Measurements from ENCODE around the gene KLK6.
"Not testable (repeated sequence)": the region's sequence is repeated elsewhere in the genome, so short reads cannot be mapped to it uniquely, and the experiment has no call there.

Gene KLK6

DNA sequence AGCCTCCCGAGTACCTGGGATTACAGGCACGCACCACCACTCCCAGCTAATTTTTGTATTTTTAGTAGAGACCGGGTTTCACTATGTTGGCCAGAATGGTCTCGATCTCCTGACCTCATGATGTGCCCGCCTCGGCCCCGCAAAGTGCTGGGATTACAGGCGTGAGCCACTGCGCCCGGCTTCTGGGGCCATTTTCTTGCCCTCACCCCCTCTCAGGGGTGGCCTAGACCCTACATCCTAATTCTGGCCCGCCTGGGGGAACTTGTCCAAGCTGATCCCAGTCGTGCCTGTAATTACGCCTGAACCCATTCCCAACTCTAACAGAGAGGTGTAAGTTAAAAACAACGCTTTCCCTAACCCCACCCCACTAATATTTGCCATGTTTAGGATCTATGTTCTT lies 15.0 kb upstream of the KLK6 start:
- DNase-seq = not testable (repeated sequence)

DNA sequence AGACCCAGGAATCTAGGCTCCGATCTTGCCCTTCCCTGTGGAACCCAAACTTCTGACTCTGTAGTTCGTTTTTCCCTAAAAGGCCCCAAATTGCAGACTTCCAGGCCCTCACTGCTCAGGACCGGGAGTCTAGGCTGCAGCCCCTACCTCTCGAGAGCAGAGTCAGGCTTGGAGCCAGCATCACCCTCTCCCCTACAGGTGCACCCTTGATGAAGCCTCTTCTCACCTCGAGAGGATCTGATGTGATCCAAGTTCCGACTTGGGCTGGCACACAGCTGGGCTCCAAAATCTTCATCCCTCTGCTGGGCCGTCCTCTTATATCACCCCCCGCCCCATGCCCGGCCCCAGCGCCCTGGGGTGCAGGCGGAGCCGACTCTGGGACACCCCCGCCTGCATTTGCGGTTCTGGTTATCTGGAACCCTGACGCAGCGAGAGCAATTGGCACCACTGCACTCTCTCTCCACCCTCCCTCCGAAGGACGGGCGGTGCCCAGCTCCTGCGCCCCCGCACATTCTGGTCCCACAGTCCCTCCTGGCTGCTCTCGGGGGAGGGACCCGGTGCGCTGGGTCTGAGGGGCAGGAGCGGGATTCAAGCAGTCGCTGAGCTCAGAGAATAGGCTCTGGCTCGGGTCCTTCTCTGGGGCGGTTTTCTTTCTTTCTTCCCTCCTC lies 14.4 kb upstream of the KLK6 start, which contains the start of gene KLK7:
TSS of gene KLK7 (minus strand) at position 293 of the 668 bp plus-strand sequence. CDS start 1,518 bp downstream, outside the sequence.
- no peak for DNase-seq

DNA sequence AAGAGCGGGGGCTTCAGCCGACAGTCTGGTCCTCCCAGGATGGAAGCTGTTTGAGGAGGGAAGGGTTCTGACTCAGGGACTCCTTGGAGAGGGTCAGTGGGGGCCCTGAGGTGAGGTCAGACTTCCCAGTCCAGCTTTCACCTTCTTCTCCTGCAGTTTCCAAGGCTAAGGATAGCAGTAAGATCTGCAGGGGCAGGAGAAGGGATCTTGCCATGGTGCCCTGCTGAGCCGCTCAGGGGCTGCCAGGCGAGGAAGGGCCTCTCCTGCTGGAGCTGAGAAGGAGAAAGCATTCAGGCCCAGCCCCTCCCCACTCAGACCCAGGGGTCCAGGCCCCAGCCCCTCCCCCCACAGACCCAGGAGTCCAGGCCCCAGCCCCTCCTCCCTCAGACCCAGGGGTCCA lies 12.8 kb upstream of the KLK6 start:
- DNase-seq = no peak

DNA sequence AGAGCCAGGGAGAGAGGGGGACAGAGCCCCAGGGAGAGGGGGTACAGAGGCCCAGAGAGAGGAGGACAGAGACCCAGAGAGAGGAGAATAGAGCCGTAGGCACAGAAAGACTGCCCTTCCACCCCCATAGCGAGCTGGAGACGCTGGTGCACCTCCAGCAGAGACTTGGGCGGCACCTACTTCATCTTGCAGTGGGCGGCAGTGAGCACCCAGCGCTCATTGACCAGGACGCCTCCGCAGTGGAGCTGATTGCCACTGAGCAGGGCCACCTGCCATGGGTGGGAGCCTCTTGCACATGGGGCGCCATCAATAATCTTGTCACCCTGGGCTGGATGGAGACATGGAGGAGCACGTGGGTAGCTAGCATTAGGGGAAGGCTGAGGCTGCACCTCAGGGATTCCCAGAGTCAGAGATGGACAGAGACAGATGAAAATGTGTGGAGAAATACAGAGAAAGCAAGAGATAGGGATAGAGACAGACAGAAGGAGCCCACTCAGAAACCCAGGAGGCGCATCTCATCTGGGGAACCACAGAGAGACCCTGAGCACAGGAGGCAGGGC lies 12.3 kb upstream of the KLK6 start:
- DNase-seq = no peak

DNA sequence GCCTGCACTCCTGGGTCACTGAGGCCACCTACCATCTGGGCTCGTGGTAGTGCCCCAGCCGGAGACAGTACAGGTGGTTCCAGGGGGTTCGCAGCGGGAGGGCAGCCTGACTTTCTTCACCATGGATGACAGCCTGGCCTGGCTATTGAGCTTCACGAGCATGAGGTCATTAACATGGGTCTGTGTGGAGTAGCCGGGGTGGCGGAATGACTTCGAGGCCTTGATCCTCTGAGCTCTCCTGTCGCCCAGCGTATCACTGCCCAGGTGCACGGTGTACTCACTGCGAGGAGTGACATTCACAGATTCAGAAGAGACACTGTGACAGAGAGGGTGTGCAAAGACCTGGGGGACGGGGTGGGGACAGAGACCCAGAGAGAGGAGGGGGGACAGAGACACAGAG lies 10.8 kb upstream of the KLK6 start:
- DNase-seq = no peak

DNA sequence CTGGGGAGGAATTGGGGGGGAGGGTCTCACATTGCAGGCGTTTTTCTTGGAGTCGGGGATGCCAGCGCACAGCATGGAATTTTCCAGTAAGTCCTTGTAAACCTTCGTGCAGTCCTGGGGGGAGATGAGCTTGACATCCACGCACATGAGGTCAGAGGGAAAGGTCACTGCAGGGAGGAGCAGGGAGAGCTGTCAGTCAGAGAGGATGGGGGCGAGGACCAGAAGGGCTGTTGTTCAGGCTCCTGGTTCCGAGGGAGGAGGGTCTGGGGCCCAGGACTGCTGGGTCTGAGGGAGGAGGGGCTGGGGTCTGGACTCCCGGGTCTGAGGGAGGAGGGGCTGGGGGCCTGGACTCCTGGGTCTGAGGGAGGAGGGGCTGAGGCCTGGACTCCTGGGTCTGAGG lies 10.4 kb upstream of the KLK6 start:
- DNase-seq = no peak

DNA sequence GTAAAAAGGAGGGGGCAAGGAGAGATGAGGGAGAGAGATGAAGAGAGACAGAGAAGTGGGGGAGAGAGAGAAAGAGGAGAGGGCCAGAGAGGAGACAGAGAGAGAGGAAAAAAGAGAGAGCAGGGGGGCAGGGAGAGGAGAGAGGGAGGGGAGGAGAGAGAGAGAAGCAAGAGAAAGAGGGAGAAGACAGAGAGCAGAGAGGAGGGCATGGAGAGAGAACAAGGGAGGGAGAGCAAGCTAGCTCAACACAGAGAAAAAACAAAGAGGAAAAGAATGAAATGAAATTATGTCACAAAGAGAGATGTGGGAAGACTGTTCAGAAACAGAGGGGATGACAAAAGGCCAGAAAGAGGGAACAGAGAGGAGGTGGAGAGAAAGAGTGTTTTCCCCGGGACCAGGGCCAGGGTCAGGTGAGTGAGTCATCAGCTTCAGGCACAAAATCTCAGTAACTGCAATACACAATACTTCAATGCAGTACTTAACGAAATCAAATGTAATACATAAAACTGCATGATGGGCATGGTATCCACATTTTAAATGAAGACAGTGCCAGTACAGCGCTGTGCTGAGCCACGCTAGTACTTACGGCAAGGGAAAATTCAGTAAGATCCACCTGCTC lies 9.5 kb upstream of the KLK6 start:
- DNase-seq = no peak

DNA sequence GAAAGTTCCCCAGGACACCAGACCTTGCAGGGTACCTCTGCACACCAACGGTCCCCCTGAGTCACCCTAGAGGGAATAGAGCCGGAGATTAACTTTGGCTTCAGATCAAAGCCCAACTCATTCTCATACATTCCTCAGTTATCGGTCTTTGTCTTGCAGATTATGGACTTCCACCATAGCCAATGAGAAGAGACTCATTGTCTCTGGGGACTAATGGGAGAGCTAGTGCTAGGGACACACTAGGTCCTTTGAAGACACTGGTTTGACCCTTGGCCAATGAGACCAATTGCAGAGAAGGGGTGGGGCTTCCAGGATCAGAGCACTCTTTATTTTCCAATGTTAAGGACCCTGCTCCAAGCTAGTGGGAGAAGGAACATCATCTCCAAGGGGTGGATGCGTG lies 8.2 kb upstream of the KLK6 start:
- no peak for DNase-seq

DNA sequence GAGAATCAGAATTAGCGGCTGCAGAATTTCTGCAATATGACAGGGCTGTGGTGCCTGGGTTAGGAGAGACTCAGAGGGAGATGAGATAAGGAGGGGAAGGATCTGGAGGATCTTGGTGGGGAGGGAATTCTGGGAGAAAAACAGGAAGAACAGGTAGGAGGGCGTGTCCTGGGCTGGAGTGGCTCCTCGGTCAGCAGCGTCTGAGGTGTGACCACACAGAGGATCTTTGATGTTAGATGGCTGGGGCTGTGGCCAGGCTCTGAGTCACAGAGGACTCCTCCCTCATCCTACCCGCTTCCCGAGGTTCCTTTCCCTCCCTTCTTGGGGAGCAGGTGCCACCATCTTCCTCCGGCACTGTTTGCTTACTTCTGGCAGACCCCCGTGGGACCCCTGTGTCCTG lies 6.4 kb upstream of the KLK6 start:
- no peak for DNase-seq

DNA sequence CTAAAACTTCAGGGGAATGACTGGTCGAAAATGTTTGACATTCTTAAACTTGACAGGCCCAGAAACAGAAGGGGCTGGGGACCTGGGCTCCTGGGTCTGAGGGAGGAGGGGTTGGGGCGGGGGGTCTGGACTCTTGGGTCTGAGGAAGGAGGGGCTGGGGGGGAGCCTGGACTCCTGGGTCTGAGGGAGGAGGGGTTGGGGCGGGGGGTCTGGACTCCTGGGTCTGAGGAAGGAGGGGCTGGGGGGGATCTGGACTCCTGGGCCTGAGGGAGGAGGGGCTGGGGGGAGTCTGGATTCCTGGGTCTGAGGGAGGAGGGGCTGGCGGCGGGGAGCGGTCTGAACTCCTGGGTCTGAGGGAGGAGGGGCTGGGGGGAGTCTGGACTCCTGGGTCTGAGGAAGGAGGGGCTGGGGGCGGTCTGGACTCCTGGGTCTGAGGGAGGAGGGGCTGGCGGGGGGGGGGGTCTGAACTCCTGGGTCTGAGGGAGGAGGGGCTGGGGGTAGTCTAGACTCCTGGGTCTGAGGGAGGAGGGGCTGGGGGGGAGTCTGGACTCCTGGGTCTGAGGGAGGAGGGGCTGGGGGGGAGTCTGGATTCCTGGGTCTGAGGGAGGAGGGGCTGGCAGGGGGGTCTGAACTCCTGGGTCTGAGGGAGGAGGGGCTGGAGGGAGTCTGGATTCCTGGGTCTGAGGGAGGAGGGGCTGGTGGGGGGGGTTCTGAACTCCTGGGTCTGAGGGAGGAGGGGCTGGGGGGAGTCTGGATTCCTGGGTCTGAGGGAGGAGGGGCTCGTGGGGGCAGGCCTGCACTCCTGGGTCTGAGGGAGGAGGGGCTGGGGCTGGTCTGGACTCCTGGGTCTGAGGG lies 5.5 kb upstream of the KLK6 start:
- no peak for DNase-seq

DNA sequence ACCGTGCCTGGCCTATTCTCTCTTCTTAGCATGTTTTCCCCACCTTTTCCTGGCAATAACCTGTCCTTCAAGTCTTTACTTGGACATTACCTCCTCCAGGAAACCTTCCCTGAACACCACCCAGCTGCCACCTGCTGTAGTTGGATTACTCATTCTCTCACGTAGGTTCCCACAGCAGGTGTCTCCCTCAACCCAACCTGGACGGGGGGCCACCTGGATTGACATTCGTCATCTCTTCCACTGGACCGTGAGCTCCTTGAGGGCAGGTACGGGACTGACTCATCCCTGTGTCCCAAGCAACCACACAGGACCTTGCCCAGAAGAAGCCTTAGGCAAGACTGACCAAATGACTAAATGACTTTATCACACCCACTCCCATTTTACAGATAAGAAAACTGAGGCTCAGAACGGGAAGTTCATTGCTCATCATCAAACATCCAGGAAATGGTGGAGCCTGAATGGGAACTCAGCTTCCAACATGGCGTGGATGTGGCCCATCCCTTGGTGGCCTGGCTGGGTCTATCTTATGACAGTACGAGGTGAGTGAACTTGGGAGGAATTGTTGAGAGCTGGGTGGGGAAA lies 3.5 kb upstream of the KLK6 start:
- no peak for DNase-seq

DNA sequence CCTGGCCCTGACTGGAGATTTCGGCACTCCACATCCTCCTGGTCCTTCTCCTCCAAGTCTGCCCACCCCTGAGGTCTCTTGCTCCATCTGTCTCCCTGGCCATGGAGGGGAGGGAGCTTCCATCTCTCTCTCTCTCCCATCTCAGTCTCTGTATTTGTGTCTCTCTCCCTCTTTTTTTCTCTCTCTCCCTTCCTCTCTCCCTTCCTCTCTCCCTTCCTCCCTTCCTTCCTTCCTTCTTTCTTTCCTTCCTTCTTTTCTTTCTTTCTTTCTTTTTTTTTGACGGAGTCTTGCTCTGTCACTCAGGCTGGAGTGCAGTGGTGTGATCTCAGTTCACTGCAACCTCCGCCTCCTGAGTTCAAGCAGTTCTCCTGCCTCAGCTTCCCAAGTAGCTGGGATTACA lies 419 bp upstream of the KLK6 start:
- not testable (repeated sequence) for DNase-seq

DNA sequence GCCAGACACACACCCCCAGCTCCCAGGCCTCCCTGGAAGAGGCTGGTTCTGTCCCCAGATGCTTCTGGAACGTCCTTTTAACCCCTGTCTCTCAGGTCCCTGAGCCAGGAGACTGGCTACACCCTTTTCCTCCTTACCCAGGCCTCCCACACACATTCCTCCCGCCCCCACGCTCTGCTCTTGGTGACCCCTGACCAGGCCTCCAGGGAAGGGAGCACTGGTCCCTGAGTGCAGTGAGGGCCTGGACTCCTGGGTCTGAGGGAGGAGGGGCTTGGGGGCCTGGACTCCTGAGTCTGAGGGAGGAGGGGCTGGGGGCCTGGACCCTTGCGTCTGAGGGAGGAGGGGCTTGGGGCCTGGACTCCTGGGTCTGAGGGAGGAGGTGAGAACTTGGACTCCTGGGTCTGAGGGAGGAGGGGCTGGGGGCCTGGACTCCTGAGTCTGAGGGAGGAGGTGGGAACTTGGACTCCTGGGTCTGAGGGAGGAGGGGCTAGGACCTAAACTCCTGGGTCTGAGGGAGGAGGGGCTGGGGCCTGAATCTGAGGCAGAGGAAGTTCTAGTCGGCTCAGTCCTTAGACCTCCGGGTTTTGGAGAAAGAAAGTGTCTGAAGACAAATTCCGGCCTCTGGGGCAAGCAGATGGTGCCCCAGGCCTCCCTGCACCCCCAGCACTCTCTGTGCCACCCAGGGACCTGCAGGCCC lies 527 bp downstream of the KLK6 start:
- DNase-seq = no peak

DNA sequence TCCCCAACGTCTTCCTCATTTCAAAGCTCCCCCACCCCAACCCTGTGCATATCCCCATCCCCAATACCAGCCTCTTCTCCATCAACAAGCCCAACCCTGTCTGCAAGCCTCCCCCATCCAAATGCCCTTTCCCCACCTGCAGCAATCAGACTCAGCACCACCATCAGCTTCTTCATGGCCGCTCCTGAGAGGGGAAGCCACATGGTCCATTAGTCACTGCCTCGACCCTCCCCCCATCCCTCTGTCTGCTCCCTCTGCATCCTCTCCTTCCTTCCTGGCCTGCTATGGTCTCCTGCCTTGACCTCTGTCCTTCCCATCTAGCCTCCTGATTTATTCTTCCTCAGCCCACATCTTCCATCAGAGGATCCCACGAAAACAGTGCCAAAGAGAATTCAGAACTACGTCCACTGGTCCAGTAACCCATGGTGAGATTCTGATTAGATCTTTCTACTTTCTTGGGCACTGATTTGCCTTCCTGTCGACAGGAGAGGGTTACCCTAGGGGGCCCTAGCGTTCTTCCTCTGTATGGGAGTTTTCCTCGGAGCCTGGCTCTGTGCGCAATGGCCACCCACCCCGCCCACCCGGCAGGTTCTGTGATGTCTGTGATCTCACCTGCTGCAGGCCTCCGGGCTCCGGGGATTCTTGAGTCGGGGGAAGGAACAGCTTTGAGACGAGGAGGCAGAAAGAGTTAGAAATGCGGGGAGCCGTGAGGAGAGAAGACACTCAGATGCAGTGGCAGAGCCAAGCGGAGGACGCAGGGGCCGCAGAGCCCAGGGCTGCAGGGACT lies 1.3 kb downstream of the KLK6 start:
- no peak for DNase-seq

DNA sequence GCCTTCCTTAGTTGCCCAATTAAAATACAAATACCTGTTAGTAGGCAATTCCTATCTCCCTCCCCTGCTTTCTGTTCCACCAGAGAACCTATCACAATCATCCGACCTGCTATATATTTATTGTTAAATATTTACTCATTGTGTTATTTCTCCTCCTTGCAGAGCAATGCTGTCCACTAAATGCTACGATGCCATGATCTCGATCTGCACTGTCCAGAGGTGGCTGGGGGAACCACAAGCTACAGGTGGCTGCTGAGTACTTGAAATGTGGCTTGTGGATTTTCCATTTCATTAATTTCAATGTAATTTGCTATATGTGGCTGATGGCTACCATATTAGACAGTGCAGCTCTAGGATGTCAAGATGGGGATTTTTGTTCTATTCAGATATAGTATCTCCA lies 5.1 kb downstream of the KLK6 start:
- DNase-seq = no peak

DNA sequence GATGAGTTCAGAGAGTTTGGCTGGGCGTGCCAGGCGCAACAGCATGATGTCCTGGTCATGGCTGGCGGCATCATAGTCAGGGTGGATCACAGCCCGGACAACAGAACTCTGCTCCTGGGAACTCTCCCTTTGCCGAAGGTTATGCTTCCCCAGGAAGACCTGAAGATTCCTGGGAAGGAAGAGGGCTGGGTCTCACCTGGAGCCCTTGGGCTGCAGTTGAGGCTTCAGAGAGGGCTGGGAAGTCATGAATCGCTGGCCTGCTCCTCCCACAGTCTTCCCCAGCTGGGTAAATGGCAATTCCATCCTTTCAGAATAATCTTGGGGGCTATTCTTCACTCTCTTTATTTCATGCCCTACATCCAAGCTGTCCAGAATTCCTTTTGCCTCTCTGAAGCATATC lies 6.0 kb downstream of the KLK6 start:
- no peak for DNase-seq

DNA sequence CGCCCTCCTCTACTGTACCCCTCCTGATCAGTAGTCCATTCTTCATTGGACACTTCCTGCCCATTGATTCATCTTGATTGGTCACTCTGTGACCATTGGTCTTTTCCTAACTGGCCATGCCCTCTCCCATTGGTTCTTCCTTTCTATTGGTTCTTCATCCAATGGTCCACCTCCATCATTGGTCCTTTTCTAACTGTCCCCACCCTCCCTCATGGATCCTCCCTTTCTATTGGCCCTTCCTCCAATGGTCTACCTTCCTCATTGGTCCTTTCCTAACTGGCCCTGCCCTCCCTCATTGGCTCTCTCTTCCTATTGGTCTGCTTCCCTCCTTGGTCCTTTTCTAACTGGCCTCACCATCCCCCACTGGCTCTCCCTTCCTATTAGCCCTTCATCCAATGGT lies 7.1 kb downstream of the KLK6 start:
- no peak for DNase-seq

DNA sequence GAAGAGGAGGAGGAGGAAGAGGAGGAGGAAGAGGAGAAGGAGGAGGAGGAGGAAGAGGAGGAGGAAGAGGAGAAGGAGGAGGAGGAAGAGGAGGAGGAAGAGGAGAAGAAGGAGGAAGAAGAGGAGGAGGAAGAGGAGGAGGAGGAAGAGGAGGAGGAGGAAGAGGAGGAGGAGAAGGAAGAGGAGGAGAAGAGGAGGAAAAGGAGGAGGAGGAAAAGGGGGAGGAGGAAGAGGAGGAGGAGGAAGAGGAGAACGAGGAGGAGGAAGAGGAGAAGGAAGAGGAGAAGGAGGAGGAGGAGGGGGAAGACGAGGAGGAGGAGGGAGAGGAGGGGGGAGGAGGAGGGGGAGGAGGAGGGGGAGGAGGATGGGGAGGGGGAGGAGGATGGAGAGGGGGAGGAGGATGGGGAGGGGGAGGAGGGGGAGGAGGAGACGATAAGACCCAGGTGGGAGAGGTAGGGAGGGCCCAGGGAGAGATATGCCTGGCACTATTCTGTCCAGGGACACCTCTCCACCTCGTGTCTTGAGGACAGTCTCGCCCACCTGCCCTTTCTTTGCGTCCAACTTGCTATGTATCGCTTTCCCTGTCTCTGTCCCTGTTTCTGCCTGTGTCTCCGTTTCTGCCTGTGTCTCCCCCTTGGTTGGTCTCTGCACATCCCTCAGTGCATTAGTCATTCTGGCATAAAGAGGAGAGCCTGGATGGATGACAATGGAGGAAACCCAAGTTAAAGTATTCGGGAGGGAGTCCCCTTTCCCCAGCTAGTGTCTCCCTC lies 9.5 kb downstream of the KLK6 start:
- no peak for DNase-seq

DNA sequence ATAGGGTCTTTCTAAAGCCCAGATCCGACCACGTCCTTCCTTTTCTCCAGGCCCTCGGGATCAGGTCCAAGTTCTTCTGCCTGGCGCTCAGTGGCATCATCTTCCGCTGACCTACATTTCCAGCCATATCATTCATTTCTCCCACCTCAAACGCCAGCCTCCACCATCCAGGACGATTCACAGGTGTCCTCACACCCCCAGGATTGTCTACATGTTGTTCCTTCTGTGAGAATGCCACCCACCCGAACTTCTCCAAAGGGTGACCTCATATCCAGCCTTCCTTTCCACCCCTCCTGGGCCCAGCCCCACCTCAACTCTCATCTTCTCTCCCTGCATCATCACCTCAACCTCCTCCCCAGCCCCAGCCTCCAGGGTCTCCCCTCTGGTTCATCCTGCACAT lies 11.8 kb downstream of the KLK6 start:
- DNase-seq = no peak

DNA sequence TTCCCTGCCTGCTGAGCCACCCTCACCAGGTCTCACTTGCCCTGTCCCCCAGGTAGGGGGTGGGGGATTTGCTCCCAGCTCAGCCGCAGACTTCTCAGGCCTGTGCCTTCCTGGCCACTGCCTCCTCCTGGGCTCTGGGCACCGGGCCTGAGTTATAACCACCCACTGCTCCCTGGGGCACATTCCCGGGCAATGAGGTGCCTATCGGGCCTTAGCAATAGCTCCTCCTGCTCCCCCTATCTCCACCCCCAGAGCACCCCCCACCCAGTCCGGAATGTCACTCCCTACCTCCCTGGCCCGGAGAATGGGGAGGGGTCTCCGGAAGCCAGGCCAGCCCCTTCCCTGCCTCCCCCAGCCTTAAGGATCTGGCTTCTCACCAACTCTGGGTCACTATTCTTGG lies 16.5 kb downstream of the KLK6 start, which contains the start of gene KLK5:
TSS of gene KLK5 (minus strand) at position 129 of the 400 bp plus-strand sequence. CDS start 381 bp downstream, outside the sequence.
- DNase-seq = no peak

DNA sequence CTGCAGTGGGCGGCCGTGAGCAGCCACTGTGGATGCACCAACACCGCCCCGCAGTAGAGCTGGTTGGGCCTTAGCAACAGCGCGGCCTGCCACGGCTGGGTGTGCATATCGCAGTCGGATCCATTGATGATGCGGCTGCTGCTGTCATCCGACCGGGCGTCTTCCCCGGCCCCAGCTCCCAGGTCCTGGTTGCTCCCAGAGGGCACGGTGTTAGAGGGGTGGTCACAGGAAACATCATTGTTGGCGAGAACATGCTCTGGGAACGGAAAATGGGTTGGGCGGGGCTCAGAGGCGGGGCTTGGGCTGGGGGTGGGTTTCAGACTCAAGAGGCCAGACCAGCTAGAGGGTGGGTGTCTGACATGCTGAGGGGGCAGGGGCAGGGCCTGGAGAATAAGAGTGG lies 19.5 kb downstream of the KLK6 start:
- DNase-seq = no peak

Data from amniotic stem cell (primary cell).